Body of pancreas (tissue), 4 donors: ENCODE data around the gene CNTLN. TPM values are rescaled to one million over a fixed set of nuclear protein-coding genes. Genes with fewer than 3 reads are reported as not detected.
"Not testable (repeated sequence)": the region's sequence is repeated elsewhere in the genome, so short reads cannot be mapped to it uniquely, and the experiment has no call there.

ENCODE experiments used
- ATAC-seq: fragments of 150-250 bp; one replicate; pipeline ENCODE4 v1.9.1; 2016
- DNase-seq, 4 donors: peaks; one replicate each; pipeline ENCODE4 v3.0.0-alpha.2; 2019
- H3K27ac ChIP-seq, 4 donors: fragments of 200-600 bp; sonication (generic); 1 replicate in 3 of 4; 2 replicates in 1 of 4; pipeline versions ENCODE4 v1.5.1 to v1.6.1; 2016 to 2019; ENCODE audit warnings: mild to moderate bottlenecking in 1 of 4, mixed read lengths in 1 of 4, moderate library complexity in 1 of 4
- H3K27me3 ChIP-seq, 2 donors: fragments of 200-600 bp; sonication (generic); one replicate each; pipeline ENCODE4 v1.6.0; 2016; ENCODE audit warnings: mild to moderate bottlenecking in 1 of 2
- H3K36me3 ChIP-seq, 2 donors: fragments of 200-600 bp; sonication (generic); replicated peaks in 1 of 2; 2 replicates each; pipeline ENCODE4 v1.5.1; 2016; ENCODE audit warnings: low read depth in 2 of 2; ENCODE audit not compliant: insufficient read depth in 1 of 2
- H3K4me1 ChIP-seq: fragments of 200-600 bp; sonication (generic); one replicate; pipeline ENCODE4 v1.6.0; 2016
- H3K4me3 ChIP-seq, 2 donors: fragments of 200-600 bp; sonication (generic); 1 replicate in 1 of 2; 2 replicates in 1 of 2; pipeline ENCODE4 v1.5.1; 2016 to 2019
- H3K9me3 ChIP-seq, 3 donors: fragments of 200-600 bp; sonication (generic); 1 replicate in 2 of 3; 2 replicates in 1 of 3; pipeline ENCODE4 v1.5.1; 2016
- CTCF ChIP-seq, 7 experiments: fragments of 450-650 bp in 4 of 7; fragments of 200-600 bp in 3 of 7; sonication (generic) in 3 of 7; IDR thresholded peaks; one replicate each; pipeline ENCODE4 v1.5.1; 2016 to 2019; ENCODE audit warnings: antibody characterized with exemption in 7 of 7
- POLR2A ChIP-seq, 3 donors: fragments of 450-650 bp; IDR thresholded peaks; one replicate each; pipeline ENCODE4 v1.6.1; 2016; ENCODE audit warnings: antibody characterized with exemption in 3 of 3, mild to moderate bottlenecking in 2 of 3
- WGBS, 2 donors: methylation state at CpG; one replicate each; pipeline ENCODE4 v1.1.5; 2017; 5-methylcytosine and 5-hydroxymethylcytosine counted together
- intact Hi-C: fragments of 100-400 bp; cut with DNase I; formaldehyde crosslinking; loops from one replicate; pipeline ENCODE4 v1.15.1; 2023
- total RNA-seq, 2 donors: library from RNA; depleted of rRNA; stranded (reverse); fragments of >200 nt; gene quantifications; one replicate each; pipeline ENCODE4 v1.1.0, GENCODE V29; 2016

CNTLN gene
- total RNA-seq, 2 donors from 2014 or later, result 7.3 to 11.2 TPM

- TF ChIP-seq CTCF (IDR thresholded peaks at IDR 0.05) (no peak), POLR2A (IDR thresholded peaks at IDR 0.05) (no peak)
- H3K27me3 ChIP-seq, result no peaks in the 10 kb centered on the region
- H3K36me3 ChIP-seq, result no peaks in the 10 kb centered on the region
- intact Hi-C loops, result no loop called here
- DNase-seq, result no peak
- ATAC-seq, result no peak
- 95 to 97% methylated on average over 2 of the region's 2 CpGs for WGBS, 2 donors
- H3K4me3 ChIP-seq, result no peak overlapping the region
- H3K4me1 ChIP-seq, result no peaks in the 10 kb centered on the region
- peaks cover 0 to 3% (median 0%) of the 10 kb centered on the region in 3 donors for H3K9me3 ChIP-seq
- H3K27ac ChIP-seq, result no peak overlapping the region
Observed at GRCh38 chr9:17437813-17438212, 303.0 kb downstream of the CNTLN start.

- H3K4me1 ChIP-seq, ATAC-seq, H3K4me3 ChIP-seq, DNase-seq, H3K27me3 ChIP-seq, H3K36me3 ChIP-seq, intact Hi-C loops, H3K27ac ChIP-seq, H3K9me3 ChIP-seq: not testable (repeated sequence)
- WGBS, 2 donors, result 26 to 36% methylated on average over 3 of the region's 3 CpGs
Observed at GRCh38 chr9:17445126-17445525, 310.3 kb downstream of the CNTLN start.

- Histone ChIP-seq H3K9me3 (no peaks in the 10 kb centered on the region), H3K27ac (no peak overlapping the region), H3K36me3 (no peaks in the 10 kb centered on the region), H3K27me3 (no peaks in the 10 kb centered on the region), H3K4me1 (no peaks in the 10 kb centered on the region), H3K4me3 (no peak overlapping the region)
- ATAC-seq (no peak), DNase-seq (no peak)
- TF ChIP-seq POLR2A (IDR thresholded peaks at IDR 0.05) (no peak), CTCF (IDR thresholded peaks at IDR 0.05) (no peak)
- 85 to 92% methylated on average over 5 of the region's 5 CpGs for WGBS, 2 donors
- intact Hi-C loops, result no loop called here
Observed at GRCh38 chr9:17453751-17454150, 318.9 kb downstream of the CNTLN start.

DNA sequence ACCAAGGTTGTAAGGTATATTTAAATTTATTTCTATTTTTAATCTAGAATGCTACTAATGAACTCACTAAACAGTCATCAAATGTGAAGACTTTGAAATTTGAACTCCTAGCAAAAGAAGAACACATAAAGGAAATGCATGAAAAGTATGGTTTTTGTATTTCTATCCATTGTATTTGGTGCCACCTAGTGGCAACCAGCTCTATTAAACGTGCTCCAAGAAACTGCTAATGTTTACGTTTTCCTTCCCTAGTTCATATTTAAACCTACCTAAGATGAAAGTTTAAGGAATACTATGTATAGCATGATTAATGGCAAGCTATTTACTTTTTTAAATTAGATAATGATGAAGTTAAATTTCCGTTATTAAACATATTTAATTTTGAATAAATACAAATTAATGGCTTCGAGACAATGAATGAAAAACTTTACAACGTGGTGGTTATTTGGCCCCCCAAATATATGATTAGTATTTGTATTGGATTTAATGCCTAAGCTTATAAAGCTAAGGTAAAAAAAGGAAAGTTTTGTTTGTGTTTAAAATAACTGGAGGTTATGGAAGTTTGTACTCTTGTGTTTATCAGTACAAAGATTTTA is 328.1 kb downstream of the CNTLN start:
- H3K4me1 ChIP-seq, result no peaks in the 10 kb centered on the region
- no peaks in the 10 kb centered on the region for H3K27me3 ChIP-seq
- no peak overlapping the region for H3K27ac ChIP-seq
- DNase-seq (peak; percentile 37 to 59 (median 43)), ATAC-seq (no peak)
- 39 to 41% methylated on average over 5 of the region's 5 CpGs for WGBS, 2 donors
- no peaks in the 10 kb centered on the region for H3K36me3 ChIP-seq
- intact Hi-C loops, result loop anchor here (10.0 kb wide), 1 partner anchor 348 kb away; no protein-coding TSS in a partner anchor
- TF ChIP-seq POLR2A (IDR thresholded peaks at IDR 0.05), result no peak
- TF ChIP-seq CTCF (IDR thresholded peaks at IDR 0.05), result peak; percentile 23 to 75 (median 70)
- H3K4me3 ChIP-seq, result no peak overlapping the region
- no peaks in the 10 kb centered on the region for H3K9me3 ChIP-seq

DNA sequence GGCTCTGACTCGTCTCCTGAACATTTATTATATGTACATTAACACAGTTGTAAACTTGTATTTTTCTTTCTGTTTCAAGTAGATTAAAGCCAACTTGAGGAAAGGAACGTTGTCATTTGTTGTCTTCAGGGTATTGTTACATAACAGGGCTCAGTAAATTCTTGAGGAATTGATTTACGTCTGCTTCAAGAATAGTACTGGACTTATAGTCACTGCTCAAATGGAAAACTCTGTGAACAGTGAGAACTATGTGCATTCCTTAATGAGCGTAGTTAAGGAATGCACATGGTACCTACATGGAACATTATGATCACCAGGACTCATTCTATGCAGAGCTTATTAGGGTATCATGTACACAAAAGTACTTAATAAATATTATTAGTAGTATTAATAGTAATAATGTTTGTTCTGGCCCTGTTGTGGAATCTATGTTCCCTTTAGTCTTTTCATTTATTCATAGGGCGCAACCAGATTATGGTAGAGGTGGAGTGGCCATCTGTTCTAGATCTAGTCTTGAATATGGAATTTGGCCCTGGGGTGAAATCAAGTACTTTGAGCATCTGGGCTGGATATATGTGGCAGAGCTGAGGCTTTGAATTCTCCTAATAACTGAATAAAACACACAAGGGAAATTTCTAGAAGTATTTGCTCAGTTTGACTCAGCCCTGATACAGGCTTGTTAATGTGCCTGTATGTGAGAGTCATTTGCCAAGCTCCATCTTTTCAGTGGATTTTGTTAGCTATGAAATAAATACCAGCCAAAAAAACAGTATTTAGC is 335.4 kb downstream of the CNTLN start:
- WGBS, 2 donors, result 88 to 92% methylated on average over 5 of the region's 5 CpGs
- ATAC-seq (no peak), DNase-seq (no peak)
- Histone ChIP-seq H3K27ac (no peak overlapping the region), H3K4me3 (no peak overlapping the region), H3K27me3 (no peaks in the 10 kb centered on the region), H3K36me3 (no peaks in the 10 kb centered on the region), H3K4me1 (no peaks in the 10 kb centered on the region), H3K9me3 (no peaks in the 10 kb centered on the region)
- intact Hi-C loops, result no loop called here
- TF ChIP-seq CTCF (IDR thresholded peaks at IDR 0.05), result no peak
